GM12864 (cell line): ENCODE data around the gene ZNF296.

ENCODE experiments used
- DNase-seq: peaks from one replicate; pipeline ENCODE4 v3.0.0-alpha.2; 2011; ENCODE audit warnings: low read depth
- H3K4me3 ChIP-seq: 2 replicates; pipeline ENCODE4 v1.5.1; 2011; ENCODE audit warnings: mild to moderate bottlenecking, low read depth, low read length, control low read depth
- TF ChIP-seq, protein P1 (sequence below): IDR thresholded peaks from 2 replicates; pipeline ENCODE4 v1.5.1; 2011; ENCODE audit warnings: low read depth, mild to moderate bottlenecking, moderate library complexity, low read length, control low read depth, inconsistent platforms; ENCODE audit errors: missing control alignments

ZNF296 gene

DNA sequence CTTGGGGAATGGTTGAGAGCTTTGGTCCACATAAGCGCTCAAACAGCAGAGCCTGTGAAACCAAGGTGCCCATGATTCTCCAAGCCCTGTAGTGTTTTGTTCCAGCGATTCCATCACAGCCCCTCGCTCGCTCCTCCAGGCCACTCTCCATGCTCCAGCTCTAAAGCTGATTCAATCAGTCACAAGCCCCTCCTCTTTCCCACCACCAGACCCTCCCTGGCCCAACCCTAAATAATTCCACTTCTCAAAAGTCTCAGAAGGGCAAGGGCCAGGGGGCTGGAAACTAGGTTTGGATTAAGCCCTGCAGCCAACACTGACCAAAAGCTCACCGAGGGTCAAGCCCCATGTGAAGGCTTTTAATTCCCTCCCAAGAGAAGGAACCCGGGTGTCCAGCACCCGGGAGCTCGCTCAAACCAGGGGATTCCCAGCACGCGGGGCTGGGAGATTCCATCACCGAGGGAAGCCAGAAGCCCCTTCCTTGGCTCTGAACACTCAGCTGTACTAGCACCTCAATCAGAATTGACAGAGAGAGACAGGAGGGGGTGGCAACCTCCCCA, 1.5 kb downstream of the ZNF296 start:
- H3K4me3 ChIP-seq: peak overlapping the region; percentile 92
- TF ChIP-seq, protein P1, sequence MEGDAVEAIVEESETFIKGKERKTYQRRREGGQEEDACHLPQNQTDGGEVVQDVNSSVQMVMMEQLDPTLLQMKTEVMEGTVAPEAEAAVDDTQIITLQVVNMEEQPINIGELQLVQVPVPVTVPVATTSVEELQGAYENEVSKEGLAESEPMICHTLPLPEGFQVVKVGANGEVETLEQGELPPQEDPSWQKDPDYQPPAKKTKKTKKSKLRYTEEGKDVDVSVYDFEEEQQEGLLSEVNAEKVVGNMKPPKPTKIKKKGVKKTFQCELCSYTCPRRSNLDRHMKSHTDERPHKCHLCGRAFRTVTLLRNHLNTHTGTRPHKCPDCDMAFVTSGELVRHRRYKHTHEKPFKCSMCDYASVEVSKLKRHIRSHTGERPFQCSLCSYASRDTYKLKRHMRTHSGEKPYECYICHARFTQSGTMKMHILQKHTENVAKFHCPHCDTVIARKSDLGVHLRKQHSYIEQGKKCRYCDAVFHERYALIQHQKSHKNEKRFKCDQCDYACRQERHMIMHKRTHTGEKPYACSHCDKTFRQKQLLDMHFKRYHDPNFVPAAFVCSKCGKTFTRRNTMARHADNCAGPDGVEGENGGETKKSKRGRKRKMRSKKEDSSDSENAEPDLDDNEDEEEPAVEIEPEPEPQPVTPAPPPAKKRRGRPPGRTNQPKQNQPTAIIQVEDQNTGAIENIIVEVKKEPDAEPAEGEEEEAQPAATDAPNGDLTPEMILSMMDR: no peak
- DNase-seq: no peak

DNA sequence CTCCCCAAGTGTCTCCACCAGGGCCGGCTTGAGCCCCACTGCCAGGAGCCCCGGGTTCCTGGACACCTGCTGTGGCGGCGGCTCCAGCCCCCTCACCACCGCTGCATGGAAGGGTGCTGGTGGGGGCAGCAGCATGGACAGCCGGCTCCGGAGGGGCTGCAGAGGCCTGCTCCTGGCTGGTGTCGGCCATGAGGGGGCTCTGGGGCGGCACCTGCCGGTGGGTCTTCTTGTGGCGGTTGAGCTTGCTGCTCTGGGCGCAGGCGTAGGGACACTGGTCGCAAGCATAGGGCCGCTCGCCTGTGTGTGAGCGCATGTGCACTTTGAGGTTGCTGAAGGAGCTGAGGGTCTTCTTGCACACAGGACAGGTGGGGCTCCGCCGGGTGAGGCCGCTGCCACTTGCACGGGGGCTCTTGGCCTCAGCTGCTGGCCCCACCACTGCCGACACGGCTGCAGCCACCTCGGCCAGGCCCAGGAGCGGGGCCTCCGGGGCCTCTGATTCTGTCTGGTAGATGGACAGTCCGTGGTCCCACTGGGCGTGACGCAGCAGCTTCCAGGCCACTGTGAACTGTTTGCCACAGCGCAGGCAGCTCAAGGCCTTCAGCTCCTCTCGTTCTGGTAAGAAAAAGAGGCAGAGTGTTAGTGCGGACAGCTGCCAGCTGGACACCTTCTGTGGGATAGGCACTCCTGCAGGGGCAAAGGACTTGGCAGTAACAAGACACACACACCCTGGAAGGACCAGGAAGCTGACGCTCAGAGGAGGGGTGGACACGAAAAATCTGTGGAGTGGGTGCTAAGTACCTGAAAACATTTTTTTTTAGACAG, 4.1 kb downstream of the ZNF296 start:
- TF ChIP-seq, protein P1: no peak
- no peak for DNase-seq
- no peak overlapping the region for H3K4me3 ChIP-seq

DNA sequence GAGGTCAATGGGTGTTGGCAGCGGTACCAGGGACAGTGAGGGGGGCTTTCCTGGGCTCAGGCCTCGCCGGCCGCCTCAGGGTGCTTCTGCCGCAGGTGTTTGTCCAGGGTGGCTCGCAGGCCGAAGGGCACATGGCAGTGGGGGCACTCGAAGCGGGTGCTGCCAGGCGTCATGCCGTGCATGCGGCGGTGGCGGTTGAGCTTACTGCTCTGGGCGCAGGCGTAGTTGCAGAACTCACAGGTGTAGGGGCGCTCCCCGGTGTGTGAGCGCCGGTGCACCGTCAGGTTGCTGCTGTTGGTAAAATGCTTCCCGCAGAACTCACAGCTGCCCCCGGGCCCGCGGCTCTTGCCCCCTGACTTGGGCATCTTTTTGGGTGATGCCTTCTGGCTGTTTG, 4.7 kb downstream of the ZNF296 start:
- TF ChIP-seq, protein P1: no peak
- H3K4me3 ChIP-seq: no peak overlapping the region
- no peak for DNase-seq

DNA sequence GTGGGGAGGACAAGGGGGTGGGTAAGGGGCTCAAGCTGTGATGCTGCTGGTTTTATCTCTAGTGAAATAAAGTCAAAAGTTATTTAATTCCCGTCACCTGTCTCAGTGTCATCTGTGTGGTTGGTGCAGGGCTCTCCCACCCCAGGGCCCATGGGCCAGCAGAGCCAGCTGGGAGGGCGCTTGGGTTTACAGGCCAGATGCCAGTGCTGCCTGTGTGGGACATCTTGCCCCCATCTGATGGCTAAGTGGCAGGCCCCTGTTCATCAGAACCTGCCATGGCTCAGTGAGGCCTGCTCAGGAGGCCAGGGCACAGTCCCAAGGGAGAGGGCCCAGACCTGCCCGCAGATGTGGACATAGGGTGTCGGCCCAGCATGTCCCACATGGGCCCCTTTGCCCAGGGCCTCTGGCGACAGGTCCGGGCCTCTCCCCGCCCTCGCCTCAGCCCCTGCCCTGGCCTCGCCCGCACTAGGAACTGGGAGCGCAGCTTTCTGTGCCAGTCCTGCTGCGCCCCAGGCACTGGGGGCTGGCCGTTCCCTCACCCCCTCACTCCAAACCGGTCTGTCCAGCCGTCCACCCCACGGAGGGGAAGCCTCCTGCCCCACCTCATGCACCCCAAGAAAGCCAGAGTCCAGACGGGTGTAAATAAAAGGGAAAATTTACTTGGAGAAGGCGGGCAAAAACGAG, 5.3 kb downstream of the ZNF296 start:
- TF ChIP-seq, protein P1: no peak
- DNase-seq: no peak
- no peak overlapping the region for H3K4me3 ChIP-seq

DNA sequence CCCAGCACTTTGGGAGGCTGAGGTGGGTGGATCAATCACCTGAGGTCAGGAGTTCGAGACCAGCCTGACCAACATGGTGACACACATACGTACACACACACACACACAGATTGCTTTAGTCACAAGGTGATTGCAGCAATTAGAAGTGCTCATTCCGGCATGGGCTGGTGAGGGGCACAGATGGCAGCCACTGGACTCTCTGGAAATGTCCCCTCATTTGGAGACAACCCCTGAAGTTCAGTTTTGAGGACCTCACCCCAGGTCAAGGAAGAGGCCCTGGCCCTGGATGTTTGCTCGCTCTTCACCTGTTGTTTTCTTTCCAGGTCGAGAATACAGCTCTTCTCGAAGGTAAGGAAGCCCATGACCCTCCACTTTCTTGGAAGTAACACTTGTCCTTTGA, 6.1 kb downstream of the ZNF296 start:
- no peak overlapping the region for H3K4me3 ChIP-seq
- TF ChIP-seq, protein P1: no peak
- no peak for DNase-seq

DNA sequence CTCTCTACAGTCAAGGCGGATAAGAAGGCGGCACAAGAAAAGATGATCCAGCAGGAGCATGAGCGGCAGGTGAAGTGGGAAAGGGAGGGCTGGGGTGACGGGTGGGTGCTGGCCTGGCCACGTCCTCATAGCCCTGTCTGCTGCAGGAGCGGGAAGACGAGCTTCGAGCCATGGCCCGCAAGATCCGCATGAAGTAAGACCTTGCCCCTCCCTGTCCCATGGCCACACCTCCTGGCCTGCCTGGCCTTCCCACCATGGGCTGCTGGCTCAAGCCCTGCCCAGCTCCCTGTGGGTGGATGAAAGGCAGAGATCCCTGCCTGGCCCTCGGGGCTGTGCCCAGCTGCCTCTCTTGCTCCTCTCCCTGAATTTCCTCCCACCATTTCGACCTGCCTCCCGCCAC, 7.2 kb downstream of the ZNF296 start:
- DNase-seq: no peak
- TF ChIP-seq, protein P1: no peak
- H3K4me3 ChIP-seq: no peak overlapping the region
